DMS 273 treated with DMSO at 0.1 percent for 48 hours (cell line): ENCODE results near the gene AP1G1.

Experiments used
- DNase-seq: peaks from one replicate; lab custom pipeline; 2025; lab: John Stamatoyannopoulos, UW

Gene AP1G1

DNA sequence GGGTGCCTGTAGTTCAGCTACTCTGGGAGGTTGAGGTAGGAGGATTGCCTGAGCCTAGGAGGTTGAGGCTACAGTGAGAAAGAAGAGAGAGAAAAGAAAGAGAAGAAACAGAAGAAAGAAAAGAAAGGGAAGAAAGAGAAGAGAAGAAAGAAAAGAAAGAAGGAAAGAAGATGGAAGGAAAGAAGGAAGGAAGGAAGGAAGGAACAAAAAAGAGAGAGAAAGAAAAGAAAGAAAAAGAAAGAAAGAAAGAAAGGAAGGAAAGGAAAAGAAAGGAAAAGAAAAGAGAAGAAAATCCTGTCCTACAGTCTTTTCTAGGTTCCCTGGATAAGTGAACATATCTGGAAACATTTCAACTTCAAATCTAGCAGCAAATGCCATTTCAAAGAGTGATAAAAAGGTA, 54.5 kb downstream of the AP1G1 start:
- DNase-seq: no peak

- no peak for DNase-seq
These were observed 60.4 kb downstream of the AP1G1 start for GRCh38 chr16:71748226-71748625.

DNA sequence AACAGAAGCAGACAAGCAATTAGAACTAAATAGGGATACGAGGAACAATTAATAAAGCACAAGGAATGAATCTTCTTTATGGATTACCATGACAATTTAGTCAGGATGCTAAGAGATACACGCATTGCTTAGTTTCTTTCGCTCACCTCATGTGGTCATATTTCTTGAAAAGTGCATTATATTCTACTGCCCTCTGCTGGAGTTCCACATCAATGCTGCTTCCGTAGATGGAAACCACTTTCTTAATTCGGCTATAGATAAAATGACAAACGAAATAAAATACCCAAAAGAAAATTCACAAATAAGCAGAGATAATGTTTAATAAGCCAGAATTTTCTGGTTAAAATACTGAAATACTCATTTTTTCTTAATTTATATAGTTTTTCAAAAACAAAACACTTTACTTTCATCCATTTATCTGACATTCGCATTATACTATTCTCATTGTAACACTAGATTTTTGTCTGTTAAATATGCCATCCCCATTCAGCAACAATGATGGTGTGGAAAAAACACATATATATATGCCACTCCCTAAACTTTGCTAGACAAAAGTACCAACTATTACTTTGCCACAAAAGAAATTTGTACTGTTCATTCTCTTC, 62.1 kb downstream of the AP1G1 start:
- DNase-seq: peak; percentile 17

- no peak for DNase-seq
These were observed 69.8 kb downstream of the AP1G1 start for GRCh38 chr16:71738855-71739254.

DNA sequence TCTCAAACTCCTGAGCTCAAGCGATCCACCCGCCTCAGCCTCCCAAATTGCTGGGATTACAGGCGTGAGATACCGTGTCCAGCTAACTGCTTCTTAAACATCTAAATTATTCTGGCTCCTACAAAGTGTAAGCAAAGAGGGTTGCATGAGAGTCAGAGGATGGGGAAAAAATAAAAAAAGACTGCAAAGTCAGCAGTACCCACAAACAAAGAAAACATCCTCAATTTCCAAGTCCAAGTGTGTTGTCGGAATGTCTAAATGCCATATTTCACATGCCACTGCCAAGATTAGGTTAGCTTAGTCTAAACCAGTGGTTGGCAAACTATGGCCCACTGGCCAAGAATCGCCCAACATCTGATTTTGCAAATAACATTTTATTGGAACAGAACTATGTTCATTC, 71.1 kb downstream of the AP1G1 start:
- DNase-seq: no peak

DNA sequence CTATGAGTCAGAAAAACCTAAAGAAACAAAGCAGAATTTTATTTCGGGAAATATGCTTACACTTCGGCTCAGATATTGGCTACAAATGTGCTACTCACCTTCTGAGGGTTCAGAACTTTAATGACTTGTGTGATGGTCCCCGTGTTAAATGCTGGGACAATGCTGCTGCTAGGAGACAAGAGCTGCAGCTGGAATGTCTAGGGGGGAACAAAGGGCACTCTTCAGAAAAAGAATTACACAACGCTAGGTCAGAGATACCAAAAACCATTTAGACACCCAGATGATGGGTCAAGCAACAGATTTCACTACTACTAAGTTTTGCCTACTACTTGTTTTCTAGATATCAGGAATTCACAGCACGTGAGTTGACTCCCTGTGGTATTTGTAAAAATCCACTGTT, 74.1 kb downstream of the AP1G1 start:
- no peak for DNase-seq

DNA sequence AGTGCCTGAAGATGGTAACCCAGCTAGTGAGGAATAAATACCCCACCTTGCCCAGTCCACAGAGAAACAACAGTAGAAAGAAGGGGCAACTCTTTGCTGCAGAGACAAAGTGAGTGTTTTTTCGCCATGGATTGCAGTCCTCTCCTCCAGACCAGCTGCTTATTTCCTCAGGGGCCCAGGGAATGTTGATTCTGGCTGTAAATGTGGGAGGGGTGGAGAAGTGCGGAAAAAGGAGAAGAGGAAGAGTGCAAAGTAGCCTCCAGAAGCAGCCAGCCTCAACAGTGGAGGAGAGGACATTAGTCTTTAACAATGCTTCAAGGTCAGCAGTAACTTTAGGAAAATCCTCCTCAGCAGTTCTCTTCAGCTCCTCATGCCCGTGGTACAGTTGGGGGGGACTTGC, 76.0 kb downstream of the AP1G1 start:
- DNase-seq: no peak

GRCh38 chr16:71727551-71728324, 80.9 kb downstream of the AP1G1 start:
- DNase-seq: no peak

- DNase-seq: no peak
These were observed 81.9 kb downstream of the AP1G1 start for GRCh38 chr16:71726476-71727315.

- DNase-seq: no peak
These were observed 84.3 kb downstream of the AP1G1 start, which contains the start of gene PHLPP2 for GRCh38 chr16:71724320-71724751. Gene PHLPP2 (minus strand): TSS chr16:71724701. CDS start chr16:71714795, 9,906 bp downstream.

- DNase-seq: peak; percentile 35
These were observed 84.9 kb downstream of the AP1G1 start for GRCh38 chr16:71723537-71724319.

GRCh38 chr16:71722801-71723536, 85.7 kb downstream of the AP1G1 start:
- no peak for DNase-seq

- DNase-seq: no peak
These were observed 87.4 kb downstream of the AP1G1 start for GRCh38 chr16:71721066-71721740.

- DNase-seq: no peak
These were observed 96.1 kb downstream of the AP1G1 start for GRCh38 chr16:71712501-71712900.

GRCh38 chr16:71711789-71712188, 96.8 kb downstream of the AP1G1 start:
- no peak for DNase-seq

DNA sequence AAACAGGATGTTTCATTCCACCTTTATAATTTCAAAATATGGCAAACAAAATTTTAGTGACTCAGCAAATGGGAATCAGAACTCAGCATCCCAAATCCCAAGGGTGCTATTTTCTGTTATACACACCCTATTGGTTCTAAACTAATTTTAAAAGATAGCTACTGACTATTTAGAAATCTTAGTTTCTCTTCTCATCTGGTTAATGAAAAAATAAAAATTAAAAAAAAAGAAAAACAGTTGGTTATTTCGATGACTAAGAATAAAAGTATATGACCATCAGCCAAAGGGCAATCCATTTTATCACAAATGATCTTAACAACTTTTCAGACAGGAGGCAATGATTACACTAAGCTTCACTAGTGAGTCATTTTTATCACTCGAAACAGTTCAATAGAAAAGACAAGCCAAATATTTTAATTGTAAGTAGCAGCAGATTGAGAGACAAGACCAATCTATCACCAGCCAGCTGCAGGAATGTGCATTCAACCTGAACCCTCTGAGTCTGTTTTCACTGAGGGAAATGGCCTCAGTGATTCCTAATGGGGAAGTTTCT, 99.3 kb downstream of the AP1G1 start:
- DNase-seq: no peak

DNA sequence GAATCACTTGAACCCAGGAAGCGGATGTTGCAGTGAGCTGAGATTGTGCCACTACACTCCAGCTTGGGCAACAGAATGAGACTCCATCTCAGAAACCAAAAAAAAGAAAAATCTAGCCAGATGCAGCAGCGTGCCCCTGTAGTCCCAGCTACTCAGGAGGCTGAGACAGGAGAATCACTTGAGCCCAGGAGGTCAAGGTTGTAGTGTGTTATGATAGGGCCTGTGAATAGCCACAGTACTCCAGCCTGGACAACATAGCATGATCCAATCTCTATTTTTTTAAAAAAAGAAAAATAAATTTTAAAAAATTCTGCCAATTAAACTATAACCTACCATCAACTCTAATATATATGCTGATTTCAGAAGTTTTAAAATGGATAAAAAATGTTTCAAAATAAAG, 99.9 kb downstream of the AP1G1 start:
- no peak for DNase-seq

DNA sequence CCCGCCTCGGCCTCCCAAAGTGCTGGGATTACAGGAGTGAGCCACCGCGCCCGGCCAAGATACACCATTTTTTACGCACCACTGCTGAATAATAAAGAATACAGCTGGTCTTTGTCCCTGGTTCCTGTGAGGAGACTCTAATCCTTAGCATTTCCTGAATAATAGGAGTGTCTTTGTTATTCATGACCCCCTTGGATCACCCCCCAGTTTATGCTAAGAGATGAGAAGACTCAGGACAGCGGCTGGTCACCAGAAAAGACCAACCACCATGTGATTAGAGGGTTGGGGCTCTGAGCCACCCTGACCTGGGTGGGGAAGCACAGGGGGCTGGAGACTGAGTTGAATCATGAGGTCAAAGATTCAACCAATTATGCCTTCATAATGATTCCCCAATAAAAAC, 101.4 kb downstream of the AP1G1 start:
- DNase-seq: no peak

GRCh38 chr16:71706046-71706445, 102.6 kb downstream of the AP1G1 start:
- DNase-seq: no peak

GRCh38 chr16:71703333-71703732, 105.3 kb downstream of the AP1G1 start:
- DNase-seq: no peak
